GM12892 (cell line): ENCODE results near the gene DSCAML1.

ENCODE experiments used
- POLR2AphosphoS5 ChIP-seq: IDR thresholded peaks from 2 replicates; pipeline ENCODE4 v1.6.1; 2011; ENCODE audit warnings: low read depth, low read length, control low read depth
- TAF1 ChIP-seq: IDR thresholded peaks from 2 replicates; pipeline ENCODE4 v1.6.1; 2011; ENCODE audit warnings: low read depth, mild to moderate bottlenecking, control low read depth, low read length, borderline replicate concordance

DNA sequence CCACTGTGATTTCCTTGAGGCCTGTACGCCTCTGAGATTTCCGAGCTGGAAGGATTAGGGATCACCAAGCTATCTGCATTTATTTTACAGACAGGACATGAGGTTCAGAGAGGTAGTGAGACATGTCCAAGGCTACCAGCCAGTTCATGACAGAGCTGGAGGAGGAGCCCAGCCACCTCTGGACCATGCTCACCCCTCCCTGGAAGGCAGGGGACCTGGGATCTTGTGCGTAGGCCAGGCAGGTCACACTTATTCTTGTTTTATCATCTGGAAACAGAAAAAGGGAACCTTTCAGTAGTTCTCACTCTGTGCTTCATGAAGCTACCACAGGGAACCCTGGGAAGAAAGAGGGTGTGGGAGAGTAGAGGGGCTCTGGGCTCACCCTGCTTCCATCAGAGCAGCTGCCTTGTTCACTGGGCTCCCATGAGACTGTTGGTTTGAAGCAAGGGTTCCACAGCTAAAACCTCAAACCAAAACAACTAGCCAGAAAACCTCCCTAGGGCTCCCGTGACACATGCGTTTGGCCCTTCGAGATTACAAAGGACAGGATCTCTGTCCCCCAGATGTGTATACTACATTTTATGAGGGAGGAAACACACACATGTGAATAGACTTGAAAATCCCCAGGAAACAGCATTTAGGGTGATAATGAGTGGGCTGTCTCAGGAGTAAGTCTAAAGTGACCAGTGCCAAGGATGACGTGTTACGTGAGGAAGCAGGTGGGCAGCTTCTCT is 106.4 kb downstream of the DSCAML1 start:
- no peak for TF ChIP-seq TAF1
- TF ChIP-seq POLR2AphosphoS5 = no peak
